Suprapubic skin (tissue), 4 donors: ENCODE measurements around the gene ZNF497. TPM values are rescaled to one million over a fixed set of nuclear protein-coding genes. Genes with fewer than 3 reads are reported as not detected.

Experiments
- DNase-seq, 2 donors: peaks; one replicate each; pipeline ENCODE4 v3.0.0-alpha.2; 2019; ENCODE audit warnings: low spot score in 2 of 2
- H3K27ac ChIP-seq: fragments of 200-600 bp; sonication (generic); one replicate; pipeline ENCODE4 v1.5.1; 2019
- H3K27me3 ChIP-seq: fragments of 200-600 bp; sonication (generic); one replicate; pipeline ENCODE4 v1.5.1; 2019
- H3K36me3 ChIP-seq: fragments of 200-600 bp; sonication (generic); one replicate; pipeline ENCODE4 v1.5.1; 2019
- H3K4me1 ChIP-seq: fragments of 200-600 bp; sonication (generic); one replicate; pipeline ENCODE4 v1.5.1; 2019
- H3K4me3 ChIP-seq: fragments of 200-600 bp; sonication (generic); one replicate; pipeline ENCODE4 v1.5.1; 2019; ENCODE audit warnings: mild to moderate bottlenecking
- H3K9me3 ChIP-seq: fragments of 200-600 bp; sonication (generic); one replicate; pipeline ENCODE4 v1.5.1; 2019
- EP300 ChIP-seq: sonication (generic); formaldehyde crosslinking; IDR thresholded peaks from one replicate; pipeline ENCODE4 v1.6.1; 2017; ENCODE audit warnings: antibody characterized with exemption
- POLR2A ChIP-seq, 2 donors: fragments of 450-650 bp; IDR thresholded peaks; one replicate each; pipeline ENCODE4 v1.6.1; 2017; ENCODE audit warnings: antibody characterized with exemption in 2 of 2, mild to moderate bottlenecking in 2 of 2, moderate library complexity in 2 of 2
- POLR2AphosphoS5 ChIP-seq, 3 donors: sonication (generic); formaldehyde crosslinking; IDR thresholded peaks; one replicate each; pipeline ENCODE4 v1.6.1; 2017; ENCODE audit warnings: antibody characterized with exemption in 3 of 3
- WGBS: methylation state at CpG from one replicate; pipeline ENCODE4 v1.1.5; 2018; 5-methylcytosine and 5-hydroxymethylcytosine counted together
- total RNA-seq, 4 donors: library from RNA; depleted of rRNA; stranded (reverse); fragments of >200 nt; gene quantifications; one replicate each; pipeline ENCODE4 v1.1.0, GENCODE V29; 2016
- TF ChIP-seq, protein P1 (sequence below), 2 donors: fragments of 200-600 bp in 1 of 2; fragments of 450-650 bp in 1 of 2; sonication (generic) in 1 of 2; IDR thresholded peaks; one replicate each; pipeline ENCODE4 v1.5.1; 2016 to 2019; ENCODE audit warnings: antibody characterized with exemption in 2 of 2, mild to moderate bottlenecking in 1 of 2, moderate library complexity in 1 of 2

ZNF497 gene
- total RNA-seq, 4 donors from 2014 or later: 2.4 to 4.8 (median 3.4) TPM

DNA sequence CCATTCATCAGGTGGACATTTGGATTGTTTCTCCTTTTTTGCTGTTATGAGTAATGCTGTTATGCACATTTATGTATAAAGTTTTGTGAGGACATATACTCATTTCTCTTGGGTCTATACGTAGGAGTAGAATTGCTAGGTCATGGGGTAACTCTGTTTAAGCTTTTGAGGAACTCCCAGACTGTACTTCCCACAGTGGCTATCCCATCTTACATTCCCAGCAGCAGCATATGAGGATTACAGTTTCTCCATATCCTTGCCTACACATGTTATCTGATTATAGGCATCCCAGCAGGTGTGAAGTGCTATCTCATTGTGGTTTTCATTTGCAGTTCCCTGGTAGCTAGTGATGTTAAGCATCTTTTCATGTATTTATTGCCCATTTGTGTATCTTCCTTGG is 29.9 kb downstream of the ZNF497 start:
- WGBS: 87% methylated on average over 1 of the region's 1 CpG
- peaks cover 20% of the 10 kb centered on the region for H3K36me3 ChIP-seq
- DNase-seq: no peak
- no peaks in the 10 kb centered on the region for H3K27me3 ChIP-seq
- TF ChIP-seq, protein P1, sequence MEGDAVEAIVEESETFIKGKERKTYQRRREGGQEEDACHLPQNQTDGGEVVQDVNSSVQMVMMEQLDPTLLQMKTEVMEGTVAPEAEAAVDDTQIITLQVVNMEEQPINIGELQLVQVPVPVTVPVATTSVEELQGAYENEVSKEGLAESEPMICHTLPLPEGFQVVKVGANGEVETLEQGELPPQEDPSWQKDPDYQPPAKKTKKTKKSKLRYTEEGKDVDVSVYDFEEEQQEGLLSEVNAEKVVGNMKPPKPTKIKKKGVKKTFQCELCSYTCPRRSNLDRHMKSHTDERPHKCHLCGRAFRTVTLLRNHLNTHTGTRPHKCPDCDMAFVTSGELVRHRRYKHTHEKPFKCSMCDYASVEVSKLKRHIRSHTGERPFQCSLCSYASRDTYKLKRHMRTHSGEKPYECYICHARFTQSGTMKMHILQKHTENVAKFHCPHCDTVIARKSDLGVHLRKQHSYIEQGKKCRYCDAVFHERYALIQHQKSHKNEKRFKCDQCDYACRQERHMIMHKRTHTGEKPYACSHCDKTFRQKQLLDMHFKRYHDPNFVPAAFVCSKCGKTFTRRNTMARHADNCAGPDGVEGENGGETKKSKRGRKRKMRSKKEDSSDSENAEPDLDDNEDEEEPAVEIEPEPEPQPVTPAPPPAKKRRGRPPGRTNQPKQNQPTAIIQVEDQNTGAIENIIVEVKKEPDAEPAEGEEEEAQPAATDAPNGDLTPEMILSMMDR (IDR thresholded peaks at IDR 0.05): no peak
- no peak for TF ChIP-seq POLR2AphosphoS5 (IDR thresholded peaks at IDR 0.05)
- no peak for TF ChIP-seq POLR2A (IDR thresholded peaks at IDR 0.05)
- no peak for TF ChIP-seq EP300
- H3K9me3 ChIP-seq: no peaks in the 10 kb centered on the region
- H3K27ac ChIP-seq: no peak overlapping the region
- H3K4me3 ChIP-seq: no peak overlapping the region
- H3K4me1 ChIP-seq: peaks cover 9% of the 10 kb centered on the region

DNA sequence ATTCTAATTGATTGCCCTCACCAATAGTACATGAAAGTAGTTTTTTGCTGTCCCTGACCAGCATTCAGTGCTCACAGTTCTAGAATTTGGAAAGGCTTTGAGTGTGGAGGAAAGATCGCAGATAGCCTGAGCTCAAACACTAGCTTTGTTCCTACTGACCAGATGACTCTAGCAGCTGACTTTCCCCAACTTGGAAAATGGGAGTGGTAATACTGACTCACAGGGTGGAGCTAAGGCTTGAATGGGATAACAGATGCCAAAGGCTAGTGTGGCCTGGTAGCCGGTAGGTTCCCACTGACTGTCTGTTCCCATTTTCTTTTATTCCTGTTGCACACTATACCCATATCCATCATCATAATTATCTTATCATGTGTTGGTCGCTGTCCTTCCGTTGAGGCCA is 32.1 kb downstream of the ZNF497 start:
- H3K4me1 ChIP-seq: peaks cover 23% of the 10 kb centered on the region
- no peaks in the 10 kb centered on the region for H3K9me3 ChIP-seq
- DNase-seq: no peak
- H3K27me3 ChIP-seq: no peaks in the 10 kb centered on the region
- H3K27ac ChIP-seq: no peak overlapping the region
- 72% methylated on average over 4 of the region's 4 CpGs for WGBS
- H3K4me3 ChIP-seq: no peak overlapping the region
- TF ChIP-seq POLR2A (IDR thresholded peaks at IDR 0.05): no peak
- TF ChIP-seq, protein P1 (IDR thresholded peaks at IDR 0.05): no peak
- TF ChIP-seq POLR2AphosphoS5 (IDR thresholded peaks at IDR 0.05): no peak
- no peak for TF ChIP-seq EP300
- peaks cover 7% of the 10 kb centered on the region for H3K36me3 ChIP-seq

DNA sequence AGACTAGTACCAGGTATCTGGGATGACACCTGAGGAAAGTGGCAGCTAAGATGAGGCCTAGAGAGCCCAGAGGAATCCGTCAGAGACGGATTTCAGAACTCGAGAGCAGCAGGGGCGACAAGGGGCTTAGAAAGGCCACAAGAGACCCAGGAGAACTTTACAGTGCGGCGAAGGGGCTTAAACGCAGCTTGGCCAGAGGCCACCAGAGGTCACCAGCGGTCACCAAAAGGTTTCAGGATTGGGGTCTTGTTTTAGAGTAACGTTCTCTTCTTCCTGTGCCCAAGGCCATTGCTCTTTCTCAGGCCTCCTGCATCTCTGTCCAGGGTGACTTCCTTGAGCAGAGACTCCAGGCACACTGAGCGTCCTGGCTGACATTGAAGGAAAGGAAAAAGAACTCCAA is 33.6 kb downstream of the ZNF497 start:
- TF ChIP-seq POLR2AphosphoS5 (IDR thresholded peaks at IDR 0.05) (no peak), EP300 (no peak), POLR2A (IDR thresholded peaks at IDR 0.05) (no peak)
- TF ChIP-seq, protein P1 (IDR thresholded peaks at IDR 0.05): no peak
- H3K4me1 ChIP-seq: peaks cover 27% of the 10 kb centered on the region
- no peaks in the 10 kb centered on the region for H3K36me3 ChIP-seq
- H3K9me3 ChIP-seq: no peaks in the 10 kb centered on the region
- H3K4me3 ChIP-seq: no peak overlapping the region
- no peak for DNase-seq
- WGBS: 76% methylated on average over 10 of the region's 10 CpGs
- no peaks in the 10 kb centered on the region for H3K27me3 ChIP-seq
- no peak overlapping the region for H3K27ac ChIP-seq

DNA sequence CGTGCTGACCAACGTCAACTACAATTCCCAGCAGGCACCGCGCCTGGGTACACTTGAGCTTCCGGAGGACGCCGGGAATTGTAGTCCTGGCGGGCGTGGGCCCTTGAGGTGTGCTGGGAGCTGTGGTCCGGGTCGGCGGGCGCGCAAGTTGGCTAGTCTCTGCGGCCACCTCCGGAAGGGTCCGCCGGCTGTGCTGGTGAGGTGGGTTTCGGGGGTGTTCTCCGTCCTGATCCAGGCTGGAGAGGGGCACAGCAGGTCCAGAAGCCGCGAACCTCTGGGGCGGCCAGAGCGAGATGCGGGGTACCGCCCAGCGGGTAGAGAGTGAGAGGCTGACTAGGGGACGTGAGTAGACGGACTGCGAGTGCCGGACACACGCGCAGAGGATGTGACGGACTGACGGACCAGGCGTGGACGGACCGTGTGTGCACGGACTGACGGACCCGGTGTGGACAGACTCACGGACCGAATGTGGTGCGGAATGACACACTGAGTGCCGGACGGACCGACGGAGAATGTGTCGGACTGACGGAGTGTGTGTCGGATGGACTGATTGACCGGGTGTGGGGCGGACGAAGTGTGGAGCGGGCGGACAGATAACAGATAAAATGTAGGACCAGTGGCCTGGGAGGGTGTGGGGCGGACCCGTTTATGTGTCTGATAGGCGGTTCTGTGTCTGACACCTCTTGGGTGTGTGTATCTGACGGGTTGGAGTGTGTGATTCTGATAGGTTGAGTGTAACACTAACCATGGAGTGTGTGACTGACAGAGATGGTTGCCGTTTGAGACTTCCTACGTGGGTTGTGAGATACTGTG is 35.4 kb downstream of the ZNF497 start, which contains the start of gene ZSCAN22:
TSS of gene ZSCAN22 (plus strand) at position 81 of the 813 bp plus-strand sequence. CDS start 7,809 bp downstream, outside the sequence.
- TF ChIP-seq POLR2AphosphoS5 (IDR thresholded peaks at IDR 0.05) (peak in 2 of 3 donors; percentile 49 to 82), EP300 (no peak)
- peaks cover 27% of the 10 kb centered on the region for H3K4me1 ChIP-seq
- peak within 1 kb of the TSS; percentile 89 for H3K4me3 ChIP-seq
- no peaks in the 10 kb centered on the region for H3K9me3 ChIP-seq
- H3K36me3 ChIP-seq: no peaks in the 10 kb centered on the region
- H3K27me3 ChIP-seq: no peaks in the 10 kb centered on the region
- under 1% methylated on average over 44 of the region's 62 CpGs for WGBS
- H3K27ac ChIP-seq: peak within 1 kb of the TSS; percentile 88
- DNase-seq: peak; percentile 97

DNA sequence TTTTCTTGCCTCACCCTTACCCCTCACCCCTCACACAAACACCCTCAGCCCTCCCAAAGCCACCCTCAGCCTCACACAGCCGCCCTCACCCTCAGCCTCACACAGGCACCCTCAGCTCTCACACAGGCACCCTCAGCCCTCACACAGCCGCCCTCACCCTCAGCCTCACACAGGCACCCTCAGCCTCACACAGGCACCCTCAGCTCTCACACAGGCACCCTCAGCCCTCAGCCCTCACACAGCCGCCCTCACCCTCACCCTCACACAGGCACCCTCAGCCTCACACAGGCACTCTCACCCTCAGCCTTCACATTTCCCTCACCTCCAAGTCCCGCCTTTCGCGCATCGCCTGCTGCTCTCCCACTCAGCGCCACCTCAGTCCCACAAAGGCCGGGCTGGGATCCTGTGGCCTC is 36.0 kb downstream of the ZNF497 start:
- WGBS: 0% methylated on average over 9 of the region's 9 CpGs
- peak overlapping the region; percentile 89 for H3K4me3 ChIP-seq
- H3K9me3 ChIP-seq: no peaks in the 10 kb centered on the region
- no peaks in the 10 kb centered on the region for H3K27me3 ChIP-seq
- TF ChIP-seq EP300 (no peak), POLR2AphosphoS5 (IDR thresholded peaks at IDR 0.05) (no peak), POLR2A (IDR thresholded peaks at IDR 0.05) (no peak)
- TF ChIP-seq, protein P1 (IDR thresholded peaks at IDR 0.05): no peak
- peaks cover 27% of the 10 kb centered on the region for H3K4me1 ChIP-seq
- no peaks in the 10 kb centered on the region for H3K36me3 ChIP-seq
- H3K27ac ChIP-seq: peak overlapping the region; percentile 88
- no peak for DNase-seq
